Activated CD8-positive, alpha-beta memory T cell treated with anti-CD3 and anti-CD28 coated beads, Interleukin-2, amount 10 ng/mL, durations not matched to agents 7 days and 5 days (primary cell): Measurements from ENCODE around the gene VENTX. TPM values are rescaled to one million over a fixed set of nuclear protein-coding genes. Genes with fewer than 3 reads are reported as not detected.
A peak's percentile ranks its signal among the peaks of the same experiment; 100 is the strongest.

ENCODE experiments used
- ATAC-seq: fragments of 150-1000 bp; cut with Tn5 transposase; one replicate; pipeline ENCODE4 v1.10.0; 2021; ENCODE audit warnings: moderate library complexity
- CTCF ChIA-PET: fragments of 350-600 bp; sonication (Branson Sonifier 250); formaldehyde crosslinking; loops from one replicate; lab custom pipeline; 2021; ENCODE audit warnings: antibody characterized with exemption; lab: Charles Lee
- DNase-seq: peaks from one replicate; pipeline ENCODE4 v3.0.0-alpha.2; 2020
- H3K27ac Mint-ChIP-seq: one replicate; pipeline ENCODE4 v1.8.0; 2021; ENCODE audit warnings: mild to moderate bottlenecking, mixed read lengths
- H3K27me3 Mint-ChIP-seq: one replicate; pipeline ENCODE4 v1.8.0; 2021; ENCODE audit warnings: mixed read lengths
- H3K36me3 Mint-ChIP-seq: one replicate; pipeline ENCODE4 v1.8.0; 2021; ENCODE audit warnings: mild to moderate bottlenecking, mixed read lengths
- H3K4me1 Mint-ChIP-seq: one replicate; pipeline ENCODE4 v1.8.0; 2021; ENCODE audit warnings: mixed read lengths
- H3K4me3 Mint-ChIP-seq: one replicate; pipeline ENCODE4 v1.8.0; 2021; ENCODE audit warnings: mild to moderate bottlenecking, moderate library complexity, mixed read lengths
- H3K9me3 Mint-ChIP-seq: one replicate; pipeline ENCODE4 v1.8.0; 2022; ENCODE audit warnings: low read depth, mixed read lengths
- total RNA-seq, 2 experiments: library from RNA; stranded (reverse); gene quantifications; one replicate each; pipeline ENCODE4 v1.2.3, GENCODE V29; 2021

The VENTX gene
- total RNA-seq, 2 experiments from 2014 or later: 0.12 TPM; not detected in 1

DNA sequence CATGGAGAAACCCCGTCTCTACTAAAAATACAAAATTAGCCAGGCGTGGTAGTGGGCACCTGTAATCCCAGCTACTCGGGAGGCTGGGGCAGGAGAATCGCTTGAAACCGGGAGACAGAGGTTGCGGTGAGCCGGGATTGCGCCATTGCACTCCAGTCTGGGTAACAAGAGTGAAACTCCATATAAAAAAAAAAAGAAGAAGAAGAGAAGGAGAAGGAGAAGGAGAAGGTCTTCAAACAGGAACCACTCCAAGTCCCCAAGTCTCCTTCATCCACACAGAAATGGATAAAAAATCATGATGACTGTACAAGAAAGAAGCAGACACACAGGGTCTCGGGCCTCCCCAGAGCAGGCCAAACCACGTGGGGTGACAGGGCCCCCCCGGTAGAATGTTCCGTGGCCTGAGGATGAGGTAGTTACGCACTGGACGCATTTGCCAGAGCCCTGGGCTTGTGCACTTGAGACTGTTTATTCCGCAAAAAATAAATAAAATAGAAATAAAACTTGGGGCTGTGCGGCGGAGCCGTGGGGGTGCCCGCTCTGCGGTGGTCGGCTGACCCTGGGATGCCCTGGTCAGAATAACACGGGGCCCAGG, 15.8 kb downstream of the VENTX start:
- DNase-seq: no peak
- Mint-ChIP-seq H3K4me1 (peaks cover 16% of the 10 kb centered on the region), H3K27ac (no peak overlapping the region), H3K9me3 (no peaks in the 10 kb centered on the region), H3K36me3 (no peaks in the 10 kb centered on the region), H3K27me3 (peaks cover 5% of the 10 kb centered on the region), H3K4me3 (no peak overlapping the region)
- ATAC-seq: no peak
- CTCF ChIA-PET: no interaction called here

DNA sequence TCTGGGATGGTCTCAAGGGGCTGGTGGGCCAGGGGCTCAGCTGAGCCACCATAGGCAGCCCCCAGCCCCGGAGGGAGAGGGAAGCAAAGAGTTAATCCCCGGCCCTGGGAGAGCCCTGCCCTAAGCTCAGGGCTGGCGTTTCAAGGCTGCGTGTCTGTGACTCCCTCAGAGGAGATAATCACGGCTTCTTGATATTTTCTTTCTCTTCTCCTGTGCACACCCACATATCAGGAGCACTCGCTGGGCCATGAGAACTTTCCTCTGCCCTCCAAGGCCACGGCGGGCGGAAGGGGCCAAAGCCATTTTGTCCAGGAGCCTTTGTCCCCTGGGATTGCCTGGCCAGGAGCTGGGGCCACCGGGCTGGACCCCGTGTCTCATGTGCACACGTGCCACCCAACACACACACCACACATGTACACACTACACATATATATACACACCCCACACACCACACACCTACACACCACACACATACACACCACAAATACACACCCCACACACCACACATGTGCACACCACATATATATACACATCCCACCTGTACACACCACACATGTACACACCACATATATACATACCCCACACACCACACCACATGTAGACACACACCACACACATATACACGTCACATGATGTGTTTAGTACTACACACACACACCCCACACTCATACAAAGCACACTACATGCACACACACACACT, 16.9 kb downstream of the VENTX start:
- no peak for DNase-seq
- H3K36me3 Mint-ChIP-seq: no peaks in the 10 kb centered on the region
- no peak for ATAC-seq
- no peak overlapping the region for H3K27ac Mint-ChIP-seq
- no peaks in the 10 kb centered on the region for H3K9me3 Mint-ChIP-seq
- peaks cover 5% of the 10 kb centered on the region for H3K27me3 Mint-ChIP-seq
- H3K4me3 Mint-ChIP-seq: no peak overlapping the region
- H3K4me1 Mint-ChIP-seq: peaks cover 24% of the 10 kb centered on the region
- CTCF ChIA-PET: interaction anchor here (1.4 kb wide), 1 partner anchor 75 kb away, joined by 4 read pairs; no protein-coding TSS in a partner anchor

DNA sequence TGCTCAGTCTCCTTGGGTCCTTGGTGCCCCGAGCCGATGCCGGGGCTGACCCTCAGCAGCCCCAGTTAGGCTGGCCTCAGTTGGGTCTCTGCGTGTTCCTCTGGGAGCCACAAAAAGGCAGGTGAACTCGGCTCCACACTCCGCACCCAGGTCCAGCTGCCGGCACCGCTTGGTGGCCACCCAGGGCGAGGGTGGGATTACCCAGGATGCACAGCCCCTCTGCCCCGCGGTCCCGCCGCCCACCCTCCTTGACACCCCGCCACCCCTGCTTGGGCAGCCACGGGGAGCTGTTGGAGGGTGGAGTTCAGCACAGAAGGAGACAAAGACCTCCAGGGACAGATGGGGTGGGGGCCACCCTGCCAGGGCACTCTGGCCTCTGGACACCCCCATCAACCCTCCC, 17.7 kb downstream of the VENTX start:
- ATAC-seq: no peak
- Mint-ChIP-seq H3K4me1 (peaks cover 32% of the 10 kb centered on the region), H3K27me3 (peaks cover 2% of the 10 kb centered on the region), H3K4me3 (no peak overlapping the region), H3K9me3 (no peaks in the 10 kb centered on the region), H3K36me3 (no peaks in the 10 kb centered on the region), H3K27ac (no peak overlapping the region)
- no peak for DNase-seq
- CTCF ChIA-PET: interaction anchor here (1.4 kb wide), 1 partner anchor 74 kb away, joined by 4 read pairs; no protein-coding TSS in a partner anchor

DNA sequence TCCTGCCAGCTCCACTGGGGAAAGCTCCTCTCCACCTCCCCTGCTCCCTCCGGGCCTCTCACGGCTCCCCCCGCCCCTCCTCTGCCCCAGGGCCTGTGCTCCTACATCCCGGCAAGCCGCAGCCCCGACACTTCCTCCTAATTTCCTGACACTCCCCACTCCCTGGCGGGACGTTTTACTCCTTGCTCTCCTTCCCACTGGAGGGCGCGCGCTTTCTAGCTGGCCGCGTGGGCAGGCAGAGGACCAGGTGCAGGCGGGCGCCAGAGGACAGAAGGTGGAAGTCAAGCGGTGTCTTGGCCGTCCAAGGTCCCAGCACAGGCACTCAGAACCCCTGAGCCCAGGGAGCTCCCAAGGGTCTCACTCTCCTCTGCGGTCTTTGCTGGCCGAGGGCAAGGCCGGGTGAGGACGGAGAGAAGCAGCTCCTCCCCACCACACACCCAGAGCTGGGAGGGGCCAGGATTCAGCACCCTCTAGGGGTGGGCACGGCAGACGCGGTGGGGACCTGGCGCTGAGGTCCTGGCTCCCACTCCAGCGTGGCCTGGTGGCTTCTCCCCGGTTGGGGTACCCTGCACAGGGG, 19.9 kb downstream of the VENTX start:
- peak; percentile 8 for ATAC-seq
- no peaks in the 10 kb centered on the region for H3K27me3 Mint-ChIP-seq
- no peak for DNase-seq
- peaks cover 47% of the 10 kb centered on the region for H3K4me1 Mint-ChIP-seq
- no peaks in the 10 kb centered on the region for H3K36me3 Mint-ChIP-seq
- peak overlapping the region; percentile 86 for H3K27ac Mint-ChIP-seq
- CTCF ChIA-PET: interaction anchor here (0.8 to 4.8 kb wide), 12 partner anchors 12 to 115 kb away, joined by 3 to 41 read pairs (median 4); partner anchors contain the start of genes ADAM8 and VENTX
- H3K9me3 Mint-ChIP-seq: no peaks in the 10 kb centered on the region
- peak overlapping the region; percentile 11 for H3K4me3 Mint-ChIP-seq

DNA sequence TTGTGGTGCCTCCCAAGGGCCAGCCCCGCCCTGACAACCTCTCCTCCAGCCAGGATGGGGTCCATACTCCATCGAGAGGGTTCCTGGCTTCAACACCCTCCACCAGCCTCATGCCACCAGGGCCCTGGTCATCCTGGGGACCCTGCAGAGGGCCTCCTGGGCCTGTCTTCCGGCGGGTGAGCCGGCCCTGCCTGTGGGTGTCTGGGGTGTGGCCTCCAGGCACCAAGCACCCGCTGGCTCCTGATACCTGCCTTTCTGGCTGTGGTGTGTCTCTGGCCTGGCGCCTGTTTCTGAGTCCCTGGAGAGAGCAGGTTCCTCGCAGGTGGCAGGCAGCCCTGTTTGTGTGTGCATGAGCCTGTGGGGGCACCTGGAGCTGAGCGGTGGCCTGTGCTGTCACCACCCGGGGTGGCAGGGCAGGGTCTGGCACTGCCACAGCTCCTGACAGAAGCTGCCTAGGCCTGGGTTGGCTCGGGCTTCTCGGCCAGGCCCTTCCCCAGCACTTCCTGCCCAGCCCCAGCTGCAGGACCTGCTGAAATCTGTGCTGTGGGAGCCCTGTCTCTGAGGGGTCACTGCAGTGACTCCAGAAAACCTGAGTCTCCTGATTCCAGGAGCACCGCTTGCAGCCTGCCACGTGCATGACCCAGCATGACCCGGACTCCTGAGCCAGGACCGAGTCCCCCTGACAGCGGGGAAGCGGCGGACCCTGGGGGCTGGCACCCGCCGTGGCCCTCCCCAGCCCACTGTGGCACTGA, 20.6 kb downstream of the VENTX start:
- H3K36me3 Mint-ChIP-seq: peaks cover 1% of the 10 kb centered on the region
- H3K4me3 Mint-ChIP-seq: no peak overlapping the region
- DNase-seq (peak; percentile 69), ATAC-seq (peak; percentile 10)
- no peaks in the 10 kb centered on the region for H3K27me3 Mint-ChIP-seq
- peak overlapping the region; percentile 86 for H3K27ac Mint-ChIP-seq
- CTCF ChIA-PET: interaction anchor here (0.8 to 4.8 kb wide), 12 partner anchors 11 to 115 kb away, joined by 3 to 41 read pairs (median 4); partner anchors contain the start of gene ADAM8
- no peaks in the 10 kb centered on the region for H3K9me3 Mint-ChIP-seq
- H3K4me1 Mint-ChIP-seq: peaks cover 49% of the 10 kb centered on the region

DNA sequence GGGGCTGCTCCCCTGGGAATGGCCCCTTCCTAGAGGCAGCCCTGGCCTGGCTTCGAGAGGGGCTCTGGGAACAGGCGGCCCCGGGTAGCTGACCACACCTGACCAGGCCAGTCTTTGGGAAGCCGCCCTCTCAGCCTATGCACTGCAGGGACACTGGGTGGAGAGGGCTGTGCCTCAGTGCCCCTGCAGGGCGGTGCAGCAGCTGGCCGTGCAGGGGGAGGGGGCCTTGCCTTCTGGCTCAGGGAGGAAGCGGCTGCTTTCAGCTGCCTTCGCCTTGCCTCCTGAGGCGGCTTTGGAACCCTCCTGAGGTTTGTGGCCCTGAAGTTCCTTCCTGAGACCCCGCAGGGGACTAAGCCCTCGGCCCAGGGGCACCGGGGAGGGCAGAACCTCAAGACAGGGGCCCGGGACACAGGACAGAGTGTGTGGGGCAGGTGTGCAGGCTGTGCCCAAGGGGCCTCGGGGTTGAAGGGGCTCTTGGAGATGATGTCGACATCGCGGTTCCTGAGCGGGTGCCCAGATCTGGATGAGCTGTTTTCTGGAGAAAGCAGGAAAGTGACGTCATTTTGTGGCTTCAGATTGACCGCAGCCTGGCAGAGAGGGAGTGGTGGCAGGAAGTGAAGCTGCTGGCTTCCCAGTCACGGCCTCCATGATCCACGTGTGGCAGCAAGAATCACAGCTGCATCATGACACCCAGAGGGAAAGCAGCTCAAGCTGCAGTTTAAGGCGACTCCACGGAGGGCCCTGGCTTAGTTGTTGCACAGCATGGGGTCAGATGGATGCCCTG, 21.4 kb downstream of the VENTX start:
- Mint-ChIP-seq H3K4me1 (peaks cover 55% of the 10 kb centered on the region), H3K27ac (peak overlapping the region; percentile 88), H3K9me3 (no peaks in the 10 kb centered on the region), H3K27me3 (no peaks in the 10 kb centered on the region), H3K4me3 (peak overlapping the region; percentile 55), H3K36me3 (peaks cover 3% of the 10 kb centered on the region)
- CTCF ChIA-PET: interaction anchor here (1.1 to 4.8 kb wide), 9 partner anchors 12 to 116 kb away, joined by 3 to 41 read pairs (median 9); partner anchors contain the start of gene ADAM8
- DNase-seq (peak; percentile 92), ATAC-seq (peak; percentile 45)

DNA sequence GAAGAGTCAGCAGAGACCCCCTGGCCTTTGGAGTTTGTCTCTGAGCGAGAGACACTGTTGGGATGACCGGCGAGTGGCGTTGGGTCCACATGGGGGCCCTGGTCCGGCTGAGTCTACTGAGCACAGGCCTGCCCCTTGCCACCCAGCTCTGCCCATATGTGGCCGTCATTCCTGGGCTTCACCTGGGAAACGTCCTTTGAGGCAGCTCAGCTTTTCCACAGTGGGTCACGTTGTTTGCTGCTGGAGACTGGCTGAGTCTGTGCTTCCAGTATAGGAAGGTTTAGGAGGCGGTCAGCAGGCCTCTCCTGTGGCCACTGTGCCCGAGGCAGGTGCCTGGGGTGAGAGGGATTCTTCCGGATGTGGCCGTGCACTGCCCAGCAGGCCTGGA, 21.9 kb downstream of the VENTX start:
- DNase-seq: no peak
- peak overlapping the region; percentile 88 for H3K27ac Mint-ChIP-seq
- H3K4me3 Mint-ChIP-seq: peak overlapping the region; percentile 55
- peaks cover 61% of the 10 kb centered on the region for H3K4me1 Mint-ChIP-seq
- peaks cover 7% of the 10 kb centered on the region for H3K36me3 Mint-ChIP-seq
- no peaks in the 10 kb centered on the region for H3K27me3 Mint-ChIP-seq
- CTCF ChIA-PET: interaction anchor here (1.2 to 4.8 kb wide), 7 partner anchors 14 to 116 kb away, joined by 4 to 41 read pairs (median 12); partner anchors contain the start of gene ADAM8
- peak; percentile 0 for ATAC-seq
- H3K9me3 Mint-ChIP-seq: no peaks in the 10 kb centered on the region

DNA sequence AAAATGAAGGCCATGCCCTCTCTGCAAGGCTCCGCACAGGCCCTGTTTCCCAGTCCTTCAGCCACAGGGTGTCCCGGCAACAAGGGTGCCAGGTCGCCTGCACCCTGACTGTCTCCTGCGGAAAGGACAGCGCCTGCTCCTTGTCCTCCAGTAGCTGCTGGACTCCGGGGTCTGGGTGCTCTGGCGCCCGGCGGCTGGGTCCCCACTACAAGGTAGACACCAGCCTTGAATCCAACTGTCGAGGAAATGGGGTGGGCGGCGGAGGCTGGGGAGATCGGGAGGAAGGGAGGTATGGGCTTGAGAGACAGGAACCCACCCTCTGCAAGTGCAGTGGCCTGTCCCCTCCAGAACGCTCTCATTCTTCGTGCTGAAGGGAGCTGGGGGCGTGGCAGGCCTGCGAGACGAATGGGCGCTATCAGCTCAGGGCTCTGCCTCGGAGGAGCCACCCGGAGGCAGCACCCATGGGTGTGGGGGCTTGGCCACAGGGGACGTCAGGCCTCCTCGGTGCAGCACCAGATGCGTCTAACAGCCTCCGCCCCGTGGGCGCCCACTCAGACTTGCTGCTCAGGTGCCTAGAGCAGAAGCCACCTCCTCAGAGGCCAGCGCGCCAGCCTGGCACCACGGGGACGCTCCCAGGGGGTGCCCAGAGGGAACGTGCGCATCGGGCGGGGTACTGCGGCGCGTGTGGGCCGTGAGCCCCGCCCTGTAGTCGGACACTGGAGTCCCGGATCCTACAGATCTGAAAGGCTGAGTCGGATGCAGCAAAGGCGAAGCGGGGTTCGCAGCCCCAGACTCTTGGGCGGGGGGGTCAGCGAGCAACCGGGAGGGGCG, 23.5 kb downstream of the VENTX start:
- peak overlapping the region; percentile 66 for H3K27ac Mint-ChIP-seq
- DNase-seq: peak; percentile 82

DNA sequence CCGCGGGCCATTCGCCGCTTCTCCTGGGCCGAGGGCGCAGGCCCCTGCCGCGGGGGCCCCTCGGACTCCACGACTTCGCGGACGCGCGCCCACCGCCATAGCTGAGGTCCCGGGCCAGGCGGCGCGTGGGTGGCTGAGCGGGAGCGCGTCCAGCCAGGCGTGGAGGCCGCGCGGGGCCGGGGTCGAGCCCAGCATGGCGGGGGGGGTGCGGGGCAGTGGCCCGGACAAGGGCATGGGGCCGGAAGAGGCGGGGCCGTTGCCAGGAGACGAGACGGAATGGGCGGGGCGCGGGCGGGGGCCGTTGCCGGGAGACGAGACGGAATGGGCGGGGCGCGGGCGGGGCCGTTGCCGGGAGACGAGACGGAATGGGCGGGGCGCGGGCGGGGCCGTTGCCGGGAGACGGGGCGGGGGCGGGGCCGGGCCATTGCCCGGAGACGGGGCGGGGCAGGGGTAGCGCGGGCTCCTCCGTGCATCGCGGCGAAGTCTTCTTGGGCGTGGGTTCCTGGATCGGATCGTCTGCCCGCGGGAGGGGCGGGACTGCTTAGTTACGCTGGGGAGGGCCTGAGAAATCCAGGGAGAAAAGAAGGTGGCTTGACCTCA, 24.2 kb downstream of the VENTX start:
- ATAC-seq (peak; percentile 54), DNase-seq (peak; percentile 90)
- CTCF ChIA-PET: interaction anchor here (0.8 to 1.6 kb wide), 5 partner anchors 10 to 68 kb away, joined by 3 to 7 read pairs (median 4); no protein-coding TSS in a partner anchor
- Mint-ChIP-seq H3K9me3 (no peaks in the 10 kb centered on the region), H3K27ac (peak overlapping the region; percentile 47), H3K36me3 (peaks cover 7% of the 10 kb centered on the region), H3K4me1 (peaks cover 75% of the 10 kb centered on the region), H3K27me3 (no peaks in the 10 kb centered on the region), H3K4me3 (peak overlapping the region; percentile 65)

More for the DNA sequence above, 23.5 kb downstream of the VENTX start:
- H3K36me3 Mint-ChIP-seq: peaks cover 7% of the 10 kb centered on the region
- CTCF ChIA-PET: interaction anchor here (0.8 to 4.8 kb wide), 4 partner anchors 15 to 68 kb away, joined by 3 to 22 read pairs (median 4); no protein-coding TSS in a partner anchor
- no peaks in the 10 kb centered on the region for H3K27me3 Mint-ChIP-seq
- peak; percentile 51 for ATAC-seq
- H3K9me3 Mint-ChIP-seq: no peaks in the 10 kb centered on the region
- H3K4me1 Mint-ChIP-seq: peaks cover 75% of the 10 kb centered on the region
- H3K4me3 Mint-ChIP-seq: peak overlapping the region; percentile 65

DNA sequence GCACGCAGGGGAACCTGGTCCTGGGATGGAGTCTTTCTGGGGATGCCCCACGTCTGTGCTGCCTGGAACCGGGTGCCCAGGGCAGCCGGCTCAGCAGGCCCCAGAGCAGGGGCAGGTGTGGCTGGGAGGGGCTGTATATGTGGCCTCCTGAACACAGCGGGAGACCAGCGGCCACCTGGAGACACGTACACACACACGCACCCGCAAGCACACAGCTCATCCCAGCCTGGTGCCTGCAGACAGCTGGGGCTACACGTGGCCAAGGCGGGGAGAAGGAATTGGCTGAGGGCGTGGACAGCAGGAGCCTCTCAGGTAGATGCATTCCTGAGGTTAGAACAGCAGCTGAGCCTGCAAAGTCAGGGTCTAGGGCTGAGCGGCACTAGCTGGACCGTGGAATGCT, 25.0 kb downstream of the VENTX start:
- no peaks in the 10 kb centered on the region for H3K27me3 Mint-ChIP-seq
- no peak for DNase-seq
- H3K4me1 Mint-ChIP-seq: peaks cover 66% of the 10 kb centered on the region
- peaks cover 7% of the 10 kb centered on the region for H3K36me3 Mint-ChIP-seq
- H3K27ac Mint-ChIP-seq: no peak overlapping the region
- ATAC-seq: no peak
- H3K9me3 Mint-ChIP-seq: no peaks in the 10 kb centered on the region
- no peak overlapping the region for H3K4me3 Mint-ChIP-seq
- CTCF ChIA-PET: interaction anchor here (1.1 to 1.6 kb wide), 2 partner anchors 9 to 13 kb away, joined by 4 to 7 read pairs; no protein-coding TSS in a partner anchor

DNA sequence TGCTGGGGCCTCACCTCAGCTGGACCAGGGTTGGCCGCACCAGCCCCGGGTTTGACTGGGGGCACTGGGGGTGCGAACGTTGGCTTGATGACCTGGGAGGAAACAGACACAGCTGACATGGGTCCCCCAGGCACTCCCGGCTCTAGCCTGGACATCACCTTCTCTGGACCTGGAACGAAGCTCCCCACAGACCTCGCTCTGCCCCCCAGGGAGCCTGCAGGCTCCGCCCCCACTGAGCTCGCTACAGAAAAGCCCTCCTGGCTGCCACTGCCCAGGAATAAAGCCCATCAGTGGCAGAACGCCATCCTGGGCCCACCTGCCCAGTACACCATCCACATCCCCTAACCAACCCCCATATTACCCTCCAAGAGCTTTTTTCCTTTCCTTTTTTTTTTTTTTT, 26.0 kb downstream of the VENTX start:
- H3K9me3 Mint-ChIP-seq: no peaks in the 10 kb centered on the region
- H3K4me1 Mint-ChIP-seq: peaks cover 58% of the 10 kb centered on the region
- no peaks in the 10 kb centered on the region for H3K27me3 Mint-ChIP-seq

More for the DNA sequence above, 26.0 kb downstream of the VENTX start:
- Mint-ChIP-seq H3K36me3 (peaks cover 7% of the 10 kb centered on the region), H3K27ac (no peak overlapping the region), H3K4me3 (no peak overlapping the region)
- ATAC-seq (no peak), DNase-seq (no peak)
- CTCF ChIA-PET: interaction anchor here (0.8 to 2.9 kb wide), 6 partner anchors 11 to 66 kb away, joined by 3 to 12 read pairs (median 5); partner anchors contain the start of gene ADAM8
